B cell (primary cell): ENCODE results near the gene C2CD4A. TPM values are rescaled to one million over a fixed set of nuclear protein-coding genes. Genes with fewer than 3 reads are reported as not detected.

ENCODE experiments used
- ATAC-seq: fragments of 200-7000 bp; cut with Tn5 transposase; one replicate; pipeline ENCODE4 v1.10.0; 2021; ENCODE audit warnings: low read depth, mild to moderate bottlenecking, moderate number of reproducible peaks, moderate library complexity
- CTCF ChIA-PET: fragments of 350-600 bp; sonication (Branson Sonifier 250); formaldehyde crosslinking; loops from one replicate; lab custom pipeline; 2021; ENCODE audit warnings: antibody characterized with exemption, inconsistent platforms; lab: Charles Lee
- POLR2A ChIA-PET: fragments of 350-600 bp; sonication (Branson Sonifier 250); formaldehyde crosslinking; loops from one replicate; lab custom pipeline; 2021; ENCODE audit warnings: antibody characterized with exemption; lab: Charles Lee
- DNase-seq: peaks from one replicate; pipeline ENCODE4 v3.0.0; 2013
- H2AFZ ChIP-seq: 2 replicates; pipeline ENCODE4 v1.6.1; 2012; ENCODE audit warnings: mild to moderate bottlenecking, low read depth, low read length; ENCODE audit not compliant: insufficient read depth, poor library complexity, severe bottlenecking
- H3K27ac ChIP-seq, 2 donors: 1 replicate in 1 of 2; 2 replicates in 1 of 2; pipeline ENCODE4 v1.5.1; 2012 to 2013; ENCODE audit warnings: low read length in 2 of 2, mild to moderate bottlenecking in 2 of 2, moderate library complexity in 1 of 2
- H3K27me3 ChIP-seq, 4 experiments: fragments of 200-600 bp in 1 of 4; sonication (generic) in 1 of 4; replicated peaks in 1 of 4; 1 replicate in 2 of 4; 2 replicates in 2 of 4; pipeline versions ENCODE4 v1.6.1 to v1.7.0; 2013 to 2016; ENCODE audit warnings: low read length in 3 of 4, mild to moderate bottlenecking in 2 of 4, mixed read lengths in 1 of 4, moderate library complexity in 1 of 4; ENCODE audit not compliant: insufficient read depth in 4 of 4, control insufficient read depth in 3 of 4; ENCODE audit errors: control extremely low read depth in 1 of 4
- H3K36me3 ChIP-seq, 2 experiments: replicated peaks in 1 of 2; 1 replicate in 1 of 2; 2 replicates in 1 of 2; pipeline versions ENCODE4 v1.6.1 to v1.7.1; 2013; ENCODE audit warnings: low read length in 1 of 2; ENCODE audit not compliant: insufficient read depth in 2 of 2, control insufficient read depth in 1 of 2; ENCODE audit errors: control extremely low read depth in 1 of 2, extremely low read depth in 1 of 2
- H3K4me1 ChIP-seq, 2 donors: fragments of 200-600 bp in 1 of 2; sonication (generic) in 1 of 2; 1 replicate in 1 of 2; 2 replicates in 1 of 2; pipeline versions ENCODE4 v1.5.1 to v1.6.1; 2013 to 2017; ENCODE audit warnings: low read length in 2 of 2; ENCODE audit not compliant: control insufficient read depth in 2 of 2, insufficient read depth in 2 of 2
- H3K4me2 ChIP-seq: replicated peaks from 2 replicates; pipeline ENCODE3; 2012; ENCODE audit warnings: mild to moderate bottlenecking, low read depth, low read length; ENCODE audit not compliant: poor library complexity, severe bottlenecking
- H3K4me3 ChIP-seq, 5 experiments: fragments of 200-600 bp in 1 of 5; sonication (generic) in 1 of 5; 1 replicate in 3 of 5; 2 replicates in 2 of 5; pipeline versions ENCODE4 v1.5.1 to v1.7.0; 2011 to 2016; ENCODE audit warnings: low read length in 4 of 5, mild to moderate bottlenecking in 4 of 5, low read depth in 2 of 5, control low read depth in 1 of 5, moderate library complexity in 1 of 5; ENCODE audit not compliant: insufficient read depth in 1 of 5; ENCODE audit errors: control extremely low read depth in 1 of 5, extremely low read depth in 1 of 5
- H3K79me2 ChIP-seq: fragments of 200-600 bp; sonication (generic); one replicate; pipeline ENCODE4 v1.6.0; 2016; ENCODE audit warnings: low read length; ENCODE audit not compliant: control insufficient read depth, insufficient read depth
- H3K9ac ChIP-seq: fragments of 200-600 bp; sonication (generic); 2 replicates; pipeline ENCODE4 v1.6.1; 2017; ENCODE audit warnings: mild to moderate bottlenecking, low read length, moderate library complexity
- H3K9me3 ChIP-seq, 3 donors: one replicate each; pipeline versions ENCODE4 v1.6.1 to v1.7.1; 2013; ENCODE audit warnings: low read length in 2 of 3; ENCODE audit not compliant: control insufficient read depth in 2 of 3, insufficient read depth in 1 of 3; ENCODE audit errors: control extremely low read depth in 1 of 3
- H4K20me1 ChIP-seq: 2 replicates; pipeline ENCODE4 v1.6.0; 2012; ENCODE audit warnings: mild to moderate bottlenecking, low read length; ENCODE audit not compliant: insufficient read depth, control insufficient read depth, poor library complexity, severe bottlenecking
- H3K27ac Mint-ChIP-seq: one replicate; pipeline ENCODE4 v1.8.0; 2021; ENCODE audit warnings: mixed read lengths
- H3K27me3 Mint-ChIP-seq: one replicate; pipeline ENCODE4 v1.8.0; 2021; ENCODE audit warnings: mixed read lengths
- H3K4me1 Mint-ChIP-seq: one replicate; pipeline ENCODE4 v1.8.0; 2021; ENCODE audit warnings: mixed read lengths
- H3K4me3 Mint-ChIP-seq: one replicate; pipeline ENCODE4 v1.8.0; 2021; ENCODE audit warnings: mixed read lengths
- H3K9me3 Mint-ChIP-seq: one replicate; pipeline ENCODE4 v1.8.0; 2022; ENCODE audit warnings: mixed read lengths; ENCODE audit not compliant: insufficient read depth
- CTCF ChIP-seq: fragments of 200-600 bp; IDR thresholded peaks from one replicate; pipeline ENCODE4 v1.8.0; 2022; ENCODE audit warnings: antibody characterized with exemption, mild to moderate bottlenecking
- EZH2 ChIP-seq: IDR thresholded peaks from 2 replicates; pipeline ENCODE4 v1.6.1; 2012; ENCODE audit warnings: borderline replicate concordance, low read depth, mild to moderate bottlenecking, moderate library complexity, low read length; ENCODE audit not compliant: insufficient read depth, poor library complexity, severe bottlenecking
- WGBS: methylation state at CpG from one replicate; pipeline ENCODE4 v1.1.5; 2013; ENCODE audit warnings: missing lambda C conversion rate; ENCODE audit not compliant: insufficient coverage; 5-methylcytosine and 5-hydroxymethylcytosine counted together
- intact Hi-C: fragments of 100-400 bp; cut with micrococcal nuclease; formaldehyde crosslinking; loops from one replicate; pipeline ENCODE4 v1.10.0; 2022
- polyA plus RNA-seq: library from polyadenylated mRNA; depleted of rRNA; stranded (reverse); fragments of >200 nt; gene quantifications from 2 replicates; pipeline ENCODE4 v1.2.3, GENCODE V29; 2012
- total RNA-seq, 2 donors: library from RNA; stranded (reverse); fragments of 120-200 nt in 1 of 2; gene quantifications; 1 replicate in 1 of 2; 2 replicates in 1 of 2; pipeline versions ENCODE4 v1.2.3 to v1.2.4, GENCODE V29; 2013 to 2022

Gene C2CD4A
- total and polyA plus RNA-seq, 2 donors (not counting 1 experiment from before 2014, with no cell fraction given), result not detected

- no peak overlapping the region for H3K27ac Mint-ChIP-seq
- peaks cover 0 to 1% (median 0%) of the 10 kb centered on the region in 3 donors for H3K9me3 ChIP-seq
- ChIA-PET POLR2A (no interaction called here), CTCF (no interaction called here)
- H3K27me3 ChIP-seq, result no peaks in the 10 kb centered on the region
- no peaks in the 10 kb centered on the region for H3K9me3 Mint-ChIP-seq
- ATAC-seq (no peak), DNase-seq (no peak)
- intact Hi-C loops, result no loop called here
- peaks cover 50% of the 10 kb centered on the region for H4K20me1 ChIP-seq
- H3K79me2 ChIP-seq, result peaks cover 78% of the 10 kb centered on the region
- H3K36me3 ChIP-seq, result peaks cover 2 to 6% of the 10 kb centered on the region in 2 experiments
- H3K4me2 ChIP-seq, result no peak overlapping the region
- H3K4me3 Mint-ChIP-seq, result no peak overlapping the region
- H3K4me1 ChIP-seq, result peaks cover 32 to 45% of the 10 kb centered on the region in 2 donors
- no peak overlapping the region for H3K4me3 ChIP-seq
- H3K9ac ChIP-seq, result no peak overlapping the region
- no peaks in the 10 kb centered on the region for H3K27me3 Mint-ChIP-seq
- H2AFZ ChIP-seq, result no peak overlapping the region
- peaks cover 64% of the 10 kb centered on the region for H3K4me1 Mint-ChIP-seq
- no peak for TF ChIP-seq EZH2
- no peak for TF ChIP-seq CTCF
- H3K27ac ChIP-seq, result peak overlapping the region in 1 of 2 donors; percentile 51
- no CpG with 5 or more reads among the region's 4 CpGs for WGBS
Measured at GRCh38 chr15:62051166-62051565, 15.6 kb upstream of the C2CD4A start.

GRCh38 chr15:62052713-62053112 lies 14.1 kb upstream of the C2CD4A start:
- CTCF ChIA-PET, result interaction anchor here (0.9 to 1.2 kb wide), 4 partner anchors 17 to 25 kb away, joined by 4 to 5 read pairs (median 4); no protein-coding TSS in a partner anchor
- Histone ChIP-seq H3K9me3 (peaks cover 0 to 1% (median 0%) of the 10 kb centered on the region in 3 donors), H3K27me3 (no peaks in the 10 kb centered on the region), H2AFZ (no peak overlapping the region), H3K27ac (peak overlapping the region; percentile 10 to 65), H3K9ac (no peak overlapping the region), H3K36me3 (peaks cover 2 to 6% of the 10 kb centered on the region in 2 experiments), H3K4me3 (no peak overlapping the region), H3K4me1 (peaks cover 19 to 32% of the 10 kb centered on the region in 2 donors), H3K4me2 (peak overlapping the region; percentile 13), H4K20me1 (peaks cover 39% of the 10 kb centered on the region), H3K79me2 (peaks cover 80% of the 10 kb centered on the region)
- intact Hi-C loops, result loop anchor here (2.0 kb wide), 1 partner anchor 18 kb away; no protein-coding TSS in a partner anchor
- POLR2A ChIA-PET, result no interaction called here
- no peak overlapping the region for H3K27ac Mint-ChIP-seq
- no peaks in the 10 kb centered on the region for H3K9me3 Mint-ChIP-seq
- DNase-seq (no peak), ATAC-seq (no peak)
- H3K4me1 Mint-ChIP-seq, result peaks cover 57% of the 10 kb centered on the region
- TF ChIP-seq EZH2 (no peak), CTCF (no peak)
- no peaks in the 10 kb centered on the region for H3K27me3 Mint-ChIP-seq
- no peak overlapping the region for H3K4me3 Mint-ChIP-seq
- no CpG with 5 or more reads among the region's 1 CpG for WGBS
